GM10248 (cell line): ENCODE data around the gene RAD51B.

Experiments used
- CTCF ChIA-PET: fragments of 300-600 bp; sonication (Branson Sonifier 250); formaldehyde crosslinking; extraction: SDS; loops from one replicate; lab custom pipeline; 2021; ENCODE audit warnings: antibody characterized with exemption; lab: Yijun Ruan, JAX
- POLR2A ChIA-PET: fragments of 350-650 bp; sonication (Branson Sonifier 250); formaldehyde crosslinking; extraction: SDS; loops from one replicate; lab custom pipeline; 2020; ENCODE audit warnings: antibody characterized with exemption; lab: Yijun Ruan, JAX
- DNase-seq: peaks from one replicate; pipeline ENCODE4 v3.0.0; 2012; ENCODE audit errors: extremely low spot score
- TF ChIP-seq, protein P1 (sequence below): IDR thresholded peaks from 2 replicates; pipeline ENCODE4 v1.5.1; 2012; ENCODE audit warnings: mild to moderate bottlenecking, low read depth; ENCODE audit errors: extremely low read depth, missing control alignments, control extremely low read depth

The RAD51B gene

DNA sequence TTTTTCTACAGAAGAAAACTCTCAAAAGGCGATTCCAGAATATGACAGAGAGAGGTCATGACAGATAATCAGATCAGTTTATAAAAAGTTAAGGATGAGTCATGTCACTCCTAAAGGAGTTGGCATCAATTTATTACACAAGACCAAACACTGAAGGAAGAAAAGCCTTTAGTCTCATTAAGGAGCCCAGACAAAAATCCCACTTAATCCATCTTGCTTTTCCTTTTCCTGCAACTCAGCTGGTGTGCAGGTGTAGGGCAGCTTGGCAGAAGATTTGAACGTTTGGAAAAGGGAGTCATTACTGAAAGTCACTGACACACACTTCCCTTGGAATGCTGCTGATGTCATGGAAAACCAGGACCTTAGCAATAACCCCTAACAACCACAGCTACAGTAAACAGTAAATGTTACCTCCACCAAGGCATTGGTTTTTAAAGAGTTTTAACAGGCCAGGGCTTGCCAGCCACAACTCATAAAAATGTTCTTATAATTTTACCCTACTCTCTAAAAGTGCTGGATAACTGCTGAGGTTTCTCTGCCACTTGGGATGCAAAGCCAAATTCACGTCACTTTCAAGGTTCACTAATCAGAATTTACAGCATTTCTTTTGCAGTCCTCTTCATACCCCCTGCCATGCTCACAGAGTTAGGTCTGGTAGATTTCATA is 320.6 kb downstream of the RAD51B start:
- DNase-seq = no peak
- TF ChIP-seq, protein P1, sequence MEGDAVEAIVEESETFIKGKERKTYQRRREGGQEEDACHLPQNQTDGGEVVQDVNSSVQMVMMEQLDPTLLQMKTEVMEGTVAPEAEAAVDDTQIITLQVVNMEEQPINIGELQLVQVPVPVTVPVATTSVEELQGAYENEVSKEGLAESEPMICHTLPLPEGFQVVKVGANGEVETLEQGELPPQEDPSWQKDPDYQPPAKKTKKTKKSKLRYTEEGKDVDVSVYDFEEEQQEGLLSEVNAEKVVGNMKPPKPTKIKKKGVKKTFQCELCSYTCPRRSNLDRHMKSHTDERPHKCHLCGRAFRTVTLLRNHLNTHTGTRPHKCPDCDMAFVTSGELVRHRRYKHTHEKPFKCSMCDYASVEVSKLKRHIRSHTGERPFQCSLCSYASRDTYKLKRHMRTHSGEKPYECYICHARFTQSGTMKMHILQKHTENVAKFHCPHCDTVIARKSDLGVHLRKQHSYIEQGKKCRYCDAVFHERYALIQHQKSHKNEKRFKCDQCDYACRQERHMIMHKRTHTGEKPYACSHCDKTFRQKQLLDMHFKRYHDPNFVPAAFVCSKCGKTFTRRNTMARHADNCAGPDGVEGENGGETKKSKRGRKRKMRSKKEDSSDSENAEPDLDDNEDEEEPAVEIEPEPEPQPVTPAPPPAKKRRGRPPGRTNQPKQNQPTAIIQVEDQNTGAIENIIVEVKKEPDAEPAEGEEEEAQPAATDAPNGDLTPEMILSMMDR = no peak
- ChIA-PET CTCF (no interaction called here), POLR2A (no interaction called here)

DNA sequence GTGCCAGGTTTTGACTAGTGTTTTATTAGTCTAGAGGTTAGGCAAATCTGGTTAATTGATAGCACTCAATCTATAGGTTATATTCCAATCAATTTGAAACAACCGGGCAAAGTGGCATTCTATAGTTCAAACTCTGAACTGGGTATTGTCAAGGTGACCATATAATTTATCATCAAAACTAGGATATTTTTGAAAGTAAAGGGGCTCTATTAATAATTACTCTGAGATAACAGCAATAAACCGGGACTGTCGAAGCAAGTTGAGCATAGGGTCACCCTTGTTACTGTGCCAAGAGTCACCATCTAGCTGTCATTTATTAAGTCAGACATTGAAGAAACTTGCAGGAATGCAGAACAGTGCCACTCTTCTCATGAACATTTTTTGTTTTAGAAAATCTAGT is 321.2 kb downstream of the RAD51B start:
- TF ChIP-seq, protein P1 = no peak
- CTCF ChIA-PET = no interaction called here
- POLR2A ChIA-PET = no interaction called here
- no peak for DNase-seq

DNA sequence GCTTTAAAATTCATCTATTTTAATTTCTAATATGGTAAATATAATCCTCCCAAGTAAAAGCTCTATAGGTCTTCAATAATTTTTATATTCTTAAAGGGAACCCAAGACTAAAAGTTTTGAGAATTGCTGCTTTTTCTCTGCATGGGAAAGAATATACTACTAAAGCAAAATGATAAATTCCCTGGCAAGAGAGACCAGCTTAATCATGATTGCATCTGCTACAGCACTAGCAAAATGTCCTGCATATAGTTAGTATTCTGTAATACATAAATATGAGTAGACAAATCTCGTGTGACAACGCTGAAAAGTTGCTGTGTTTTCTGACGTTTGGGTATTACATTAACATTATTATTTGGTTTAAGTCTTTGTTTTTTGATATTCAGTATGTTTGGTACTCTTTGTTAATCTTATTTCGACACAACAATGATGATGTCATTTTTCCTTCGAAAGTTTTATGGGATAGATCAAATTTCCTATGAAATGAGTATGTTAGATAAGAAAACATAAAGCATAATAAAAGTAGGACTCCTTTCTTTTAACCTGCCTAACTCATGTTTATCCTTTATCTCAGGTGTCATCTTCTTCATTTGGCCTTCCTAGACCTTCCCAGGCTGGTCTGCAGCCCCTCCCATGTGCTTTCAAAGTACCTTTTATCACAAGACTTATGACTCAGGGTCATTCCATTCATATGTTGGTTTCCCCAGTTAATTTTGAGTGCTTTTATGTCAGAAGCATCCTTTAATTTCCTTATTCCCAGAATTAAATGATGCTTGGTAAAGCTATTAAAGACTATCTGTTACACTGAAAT is 321.9 kb downstream of the RAD51B start:
- ChIA-PET CTCF (no interaction called here), POLR2A (no interaction called here)
- TF ChIP-seq, protein P1 = no peak
- DNase-seq = no peak

DNA sequence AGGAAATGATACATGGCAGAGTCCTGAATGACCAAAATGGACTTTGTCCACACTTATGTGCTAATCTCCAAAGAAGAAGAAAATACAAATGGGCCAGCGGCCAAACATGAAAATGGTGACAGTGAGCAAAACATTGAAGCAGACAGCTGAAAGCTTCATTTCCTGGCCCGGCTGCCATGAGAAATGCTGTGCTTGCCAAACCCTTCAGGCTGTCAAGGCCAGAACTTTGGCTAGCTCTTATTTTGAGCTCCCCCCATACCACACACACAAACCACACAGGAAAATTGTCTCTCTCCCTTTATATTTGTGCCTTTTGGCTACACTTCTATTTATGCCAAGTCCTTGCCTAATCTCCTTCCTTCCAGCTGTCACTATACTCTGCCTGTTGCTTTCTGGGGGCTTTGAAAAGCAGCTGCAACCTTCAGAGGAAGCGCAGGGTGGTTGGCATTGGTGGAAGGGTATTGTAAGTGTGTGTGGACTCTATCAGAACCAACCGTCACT is 323.8 kb downstream of the RAD51B start:
- ChIA-PET CTCF (interaction anchor here (0.8 to 2.4 kb wide), 6 partner anchors 11 to 700 kb away, joined by 3 to 9 read pairs (median 4); no protein-coding TSS in a partner anchor), POLR2A (no interaction called here)
- DNase-seq = no peak
- TF ChIP-seq, protein P1 = no peak

DNA sequence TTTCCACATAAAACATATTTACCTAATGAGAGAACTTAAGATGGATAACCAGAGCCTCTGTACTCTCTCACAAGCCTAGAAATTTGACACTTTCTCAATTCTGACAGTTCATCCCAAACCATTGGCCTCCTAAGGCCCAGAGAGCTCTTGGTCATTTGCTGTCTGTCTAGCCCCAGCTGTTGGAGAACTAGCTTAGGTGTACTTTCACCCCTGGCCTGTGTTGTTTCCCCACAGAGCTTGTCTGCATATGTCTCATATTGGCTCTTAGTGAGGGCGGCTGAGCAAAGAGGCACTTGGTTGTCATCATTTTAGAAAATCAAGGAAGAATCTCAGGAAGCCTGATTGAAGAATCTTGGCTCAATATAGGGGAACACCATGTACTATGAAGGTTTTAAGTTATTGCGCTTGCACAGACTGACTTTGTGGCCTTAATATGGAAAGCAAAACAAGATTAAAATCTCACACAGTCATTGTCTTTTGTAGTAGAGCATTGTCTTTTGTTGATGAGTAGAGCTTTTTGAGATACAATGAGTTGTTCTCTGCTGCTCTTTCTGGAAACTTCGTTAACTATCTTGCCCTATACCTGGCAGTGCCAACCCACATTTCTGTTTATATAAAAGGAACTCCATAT is 324.6 kb downstream of the RAD51B start:
- ChIA-PET POLR2A (no interaction called here), CTCF (interaction anchor here (1.0 to 2.4 kb wide), 4 partner anchors 13 to 66 kb away, joined by 3 to 9 read pairs (median 6); no protein-coding TSS in a partner anchor)
- DNase-seq = no peak
- TF ChIP-seq, protein P1 = no peak

DNA sequence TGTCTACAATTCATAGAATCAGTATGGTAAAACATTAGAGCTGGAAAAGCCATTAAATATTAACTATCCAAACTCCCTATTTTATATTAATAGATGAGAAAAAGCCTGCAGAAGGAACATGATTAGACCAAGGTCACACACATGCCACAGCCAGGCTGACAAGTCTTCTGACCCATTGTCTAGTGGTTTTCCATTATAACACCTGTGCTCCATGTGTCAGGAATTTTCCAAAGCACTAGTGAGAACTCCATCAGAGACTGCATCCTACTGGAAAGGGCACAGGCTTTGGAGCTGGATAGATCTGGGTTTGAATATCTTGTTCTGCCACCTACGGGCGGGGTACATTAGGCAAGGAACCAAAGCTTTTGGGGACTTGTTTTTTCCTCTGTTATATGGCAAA is 325.5 kb downstream of the RAD51B start:
- POLR2A ChIA-PET = no interaction called here
- CTCF ChIA-PET = interaction anchor here (1.2 to 2.4 kb wide), 2 partner anchors 20 to 33 kb away, joined by 3 to 9 read pairs; no protein-coding TSS in a partner anchor
- DNase-seq = no peak
- TF ChIP-seq, protein P1 = no peak
